Fibroblast of the aortic adventitia (primary cell): ENCODE measurements around the gene PKIB. TPM values are rescaled to one million over a fixed set of nuclear protein-coding genes. Genes with fewer than 3 reads are reported as not detected.

Experiments used
- DNase-seq: peaks from one replicate; pipeline ENCODE4 v3.0.0-alpha.2; 2010; ENCODE audit warnings: low read depth
- H3K4me3 ChIP-seq: 2 replicates; pipeline ENCODE4 v1.5.1; 2011; ENCODE audit warnings: low read depth, mild to moderate bottlenecking, control low read depth, low read length, moderate library complexity
- total RNA-seq: library from RNA; depleted of rRNA; stranded (reverse); fragments of >200 nt; gene quantifications from 2 replicates; pipeline ENCODE4 v1.2.3, GENCODE V29; 2012; ENCODE audit warnings: low replicate concordance
- TF ChIP-seq, protein P1 (sequence below): IDR thresholded peaks from 2 replicates; pipeline ENCODE4 v1.5.1; 2011; ENCODE audit warnings: mild to moderate bottlenecking, low read length, control low read depth, inconsistent platforms; ENCODE audit not compliant: insufficient read depth

Gene PKIB
- total RNA-seq, 1 donor, result 3.1 TPM

GRCh38 chr6:122604676-122605075 is 5.5 kb upstream of the PKIB start:
- TF ChIP-seq, protein P1, sequence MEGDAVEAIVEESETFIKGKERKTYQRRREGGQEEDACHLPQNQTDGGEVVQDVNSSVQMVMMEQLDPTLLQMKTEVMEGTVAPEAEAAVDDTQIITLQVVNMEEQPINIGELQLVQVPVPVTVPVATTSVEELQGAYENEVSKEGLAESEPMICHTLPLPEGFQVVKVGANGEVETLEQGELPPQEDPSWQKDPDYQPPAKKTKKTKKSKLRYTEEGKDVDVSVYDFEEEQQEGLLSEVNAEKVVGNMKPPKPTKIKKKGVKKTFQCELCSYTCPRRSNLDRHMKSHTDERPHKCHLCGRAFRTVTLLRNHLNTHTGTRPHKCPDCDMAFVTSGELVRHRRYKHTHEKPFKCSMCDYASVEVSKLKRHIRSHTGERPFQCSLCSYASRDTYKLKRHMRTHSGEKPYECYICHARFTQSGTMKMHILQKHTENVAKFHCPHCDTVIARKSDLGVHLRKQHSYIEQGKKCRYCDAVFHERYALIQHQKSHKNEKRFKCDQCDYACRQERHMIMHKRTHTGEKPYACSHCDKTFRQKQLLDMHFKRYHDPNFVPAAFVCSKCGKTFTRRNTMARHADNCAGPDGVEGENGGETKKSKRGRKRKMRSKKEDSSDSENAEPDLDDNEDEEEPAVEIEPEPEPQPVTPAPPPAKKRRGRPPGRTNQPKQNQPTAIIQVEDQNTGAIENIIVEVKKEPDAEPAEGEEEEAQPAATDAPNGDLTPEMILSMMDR, result no peak
- DNase-seq, result no peak
- no peak overlapping the region for H3K4me3 ChIP-seq

- peak; percentile 9 for DNase-seq
- peak overlapping the region; percentile 69 for H3K4me3 ChIP-seq
- TF ChIP-seq, protein P1, result peak; percentile 3
Observed at GRCh38 chr6:122610690-122611455, 668 bp downstream of the PKIB start.

DNA sequence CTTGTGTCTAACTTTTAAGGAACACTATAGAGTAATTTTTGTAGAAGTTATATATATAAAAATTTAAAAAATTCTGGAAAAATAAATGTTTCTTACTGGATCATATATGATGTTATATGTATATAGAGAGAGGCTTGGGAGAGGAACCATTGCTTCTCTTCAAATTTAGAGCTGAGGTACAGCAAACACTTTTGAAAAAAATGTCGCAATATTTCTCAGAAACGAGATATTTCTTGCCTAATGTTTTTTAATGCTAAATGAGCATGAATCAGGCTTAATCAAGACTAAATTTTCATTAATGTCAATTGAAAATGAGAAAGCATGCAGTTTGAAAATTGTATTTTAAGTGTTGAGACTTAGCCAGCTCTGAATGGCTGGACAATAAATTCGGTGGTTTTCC is 2.6 kb downstream of the PKIB start:
- H3K4me3 ChIP-seq, result no peak overlapping the region
- TF ChIP-seq, protein P1, result no peak
- no peak for DNase-seq

GRCh38 chr6:122614303-122614702 is 4.1 kb downstream of the PKIB start:
- TF ChIP-seq, protein P1, result no peak
- H3K4me3 ChIP-seq, result no peak overlapping the region
- DNase-seq, result no peak

- no peak overlapping the region for H3K4me3 ChIP-seq
- TF ChIP-seq, protein P1, result no peak
- DNase-seq, result no peak
Observed at GRCh38 chr6:122615409-122615808, 5.2 kb downstream of the PKIB start.

GRCh38 chr6:122616877-122617276 is 6.7 kb downstream of the PKIB start:
- DNase-seq, result no peak
- TF ChIP-seq, protein P1, result no peak
- no peak overlapping the region for H3K4me3 ChIP-seq

DNA sequence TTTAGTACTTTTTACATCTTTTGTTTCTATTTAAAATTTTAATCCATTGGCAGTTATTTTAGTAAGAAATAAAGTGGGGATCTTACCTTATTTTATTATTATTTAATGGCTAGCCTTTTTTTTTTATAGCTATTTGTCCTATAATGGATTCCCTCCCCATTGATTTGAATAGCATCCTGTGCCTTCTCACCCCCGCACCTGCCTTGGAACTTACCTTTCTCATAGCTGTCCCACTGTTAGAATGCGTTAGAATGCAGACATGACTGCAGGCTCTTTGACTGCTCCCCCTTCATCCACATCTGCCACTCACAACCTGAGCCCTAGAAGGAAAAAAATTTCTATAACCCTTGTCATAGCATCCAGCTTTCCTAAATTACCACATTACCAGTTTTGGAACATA is 9.1 kb downstream of the PKIB start:
- no peak for DNase-seq
- TF ChIP-seq, protein P1, result no peak

More for the DNA sequence above, 9.1 kb downstream of the PKIB start:
- H3K4me3 ChIP-seq, result no peak overlapping the region
